Kidney (tissue), 14 donors: Measurements from ENCODE around the gene ITGB5. TPM values are rescaled to one million over a fixed set of nuclear protein-coding genes. Genes with fewer than 3 reads are reported as not detected.
A peak's percentile ranks its signal among the peaks of the same experiment; 100 is the strongest.

ENCODE experiments used
- DNase-seq, 5 donors: peaks; one replicate each; pipeline ENCODE4 v3.0.0-alpha.2; 2013 to 2020
- FAIRE-seq: peaks from 2 replicates; lab custom pipeline; 2012; peaks lifted over from hg19 to GRCh38; lab: Jason Lieb, UNC
- H3K27ac ChIP-seq, 2 donors: one replicate each; pipeline ENCODE4 v1.7.0; 2013; ENCODE audit warnings: low read depth in 2 of 2, low read length in 2 of 2, inconsistent platforms in 1 of 2
- H3K27me3 ChIP-seq: one replicate; pipeline ENCODE4 v1.7.1; 2013; ENCODE audit warnings: low read length, inconsistent platforms; ENCODE audit not compliant: control insufficient read depth, insufficient read depth
- H3K36me3 ChIP-seq, 3 donors: one replicate each; pipeline versions ENCODE4 v1.7.0 to v1.7.1; 2013; ENCODE audit warnings: low read length in 3 of 3, control low read depth in 1 of 3, inconsistent platforms in 1 of 3; ENCODE audit not compliant: insufficient read depth in 3 of 3, control insufficient read depth in 2 of 3
- H3K4me1 ChIP-seq, 3 donors: one replicate each; pipeline versions ENCODE4 v1.7.0 to v1.7.1; 2013; ENCODE audit warnings: low read length in 3 of 3, inconsistent platforms in 1 of 3, low read depth in 1 of 3; ENCODE audit not compliant: control insufficient read depth in 2 of 3, insufficient read depth in 2 of 3
- H3K4me3 ChIP-seq, 3 donors: one replicate each; pipeline versions ENCODE4 v1.7.0 to v1.8.1; 2013; ENCODE audit warnings: low read length in 3 of 3, control low read depth in 1 of 3, inconsistent platforms in 1 of 3
- H3K9ac ChIP-seq, 3 donors: one replicate each; pipeline versions ENCODE4 v1.7.0 to v1.7.1; 2013; ENCODE audit warnings: low read length in 3 of 3, control low read depth in 1 of 3, inconsistent platforms in 1 of 3
- H3K9me3 ChIP-seq, 3 donors: one replicate each; pipeline versions ENCODE4 v1.7.0 to v1.7.1; 2013; ENCODE audit warnings: low read length in 3 of 3, control low read depth in 1 of 3, inconsistent platforms in 1 of 3; ENCODE audit not compliant: control insufficient read depth in 2 of 3, insufficient read depth in 1 of 3
- CTCF ChIP-seq: IDR thresholded peaks from 3 replicates; pipeline ENCODE4 v1.5.1; 2012; ENCODE audit warnings: mild to moderate bottlenecking, moderate library complexity, borderline replicate concordance; ENCODE audit not compliant: insufficient read depth; ENCODE audit errors: extremely low read depth
- intact Hi-C: fragments of 100-400 bp; cut with DNase I; formaldehyde crosslinking; loops from one replicate; pipeline ENCODE4 v1.11.1; 2022
- polyA plus RNA-seq: library from polyadenylated mRNA; stranded (reverse); fragments of 350-450 nt; fragmentation: Illumina TruSeq; extraction: RNeasy Lipid Tissue Mini Kit (QIAGEN cat#74804); gene quantifications from one replicate; pipeline ENCODE4 v1.2.3, GENCODE V29; 2014; ENCODE audit warnings: low read depth, low replicate concordance; ENCODE audit not compliant: insufficient read depth
- total RNA-seq: library from RNA; stranded (reverse); fragmentation: NEBNext Ultra II Directional; extraction: Animal tissue kit (Norgen Biotek cat#: 25700); gene quantifications from one replicate; pipeline ENCODE4 v1.2.1, GENCODE V29; 2021
- donor health status: control.
- donor health status: control.
- donor health status: control.
- donor health status: control.
- donor health status: control.
- donor health status: DM: yes; HTN: yes; CAD: no.
- donor health status: Normal renal cell carcinoma (clear cell type).

Gene ITGB5
- total and polyA plus RNA-seq, 2 donors from 2014 or later = 115 TPM

GRCh38 chr3:124886168-124887056 lies 753 bp downstream of the ITGB5 start:
- H3K4me3 ChIP-seq = peak overlapping the region; percentile 33 to 79 (median 61)
- FAIRE-seq = no peak
- peak overlapping the region in 2 of 3 donors; percentile 43 to 62 for H3K9ac ChIP-seq
- H3K36me3 ChIP-seq = no peaks in the 10 kb centered on the region
- peak overlapping the region; percentile 87 to 90 for H3K27ac ChIP-seq
- no peaks in the 10 kb centered on the region for H3K9me3 ChIP-seq
- no peaks in the 10 kb centered on the region for H3K27me3 ChIP-seq
- intact Hi-C loops = no loop called here
- H3K4me1 ChIP-seq = peaks cover 0 to 5% (median 2%) of the 10 kb centered on the region in 3 donors
- no peak for TF ChIP-seq CTCF
- peak; percentile 56 to 82 (median 65) for DNase-seq

- Histone ChIP-seq H3K4me3 (peak overlapping the region; percentile 33 to 79 (median 61)), H3K36me3 (no peaks in the 10 kb centered on the region), H3K27ac (peak overlapping the region; percentile 87 to 90), H3K27me3 (no peaks in the 10 kb centered on the region), H3K9ac (peak overlapping the region in 2 of 3 donors; percentile 43 to 44), H3K4me1 (peaks cover 0 to 5% (median 2%) of the 10 kb centered on the region in 3 donors), H3K9me3 (no peaks in the 10 kb centered on the region)
- DNase-seq (peak in 4 of 5 donors; percentile 48 to 66 (median 52)), FAIRE-seq (no peak)
- intact Hi-C loops = no loop called here
- TF ChIP-seq CTCF = no peak
Observed at GRCh38 chr3:124885466-124886167, 1.5 kb downstream of the ITGB5 start.

- Histone ChIP-seq H3K27me3 (no peaks in the 10 kb centered on the region), H3K4me3 (no peak overlapping the region), H3K36me3 (no peaks in the 10 kb centered on the region), H3K4me1 (peaks cover 0 to 6% (median 2%) of the 10 kb centered on the region in 3 donors), H3K27ac (no peak overlapping the region), H3K9me3 (no peaks in the 10 kb centered on the region), H3K9ac (no peak overlapping the region)
- intact Hi-C loops = no loop called here
- DNase-seq (no peak), FAIRE-seq (no peak)
- no peak for TF ChIP-seq CTCF
Observed at GRCh38 chr3:124884474-124885101, 2.6 kb downstream of the ITGB5 start.
